HuH-7 (cell line): ENCODE measurements around the gene POLR1B.
"Not testable (repeated sequence)": the region's sequence is repeated elsewhere in the genome, so short reads cannot be mapped to it uniquely, and the experiment has no call there.

Source experiments
- DNase-seq: peaks from one replicate; pipeline ENCODE4 v3.0.0; 2011; ENCODE audit warnings: low spot score

Gene POLR1B

GRCh38 chr2:112600634-112601033 is 58.4 kb downstream of the POLR1B start:
- DNase-seq: no peak

GRCh38 chr2:112601754-112602153 is 59.5 kb downstream of the POLR1B start:
- no peak for DNase-seq

- no peak for DNase-seq
These were observed 60.7 kb downstream of the POLR1B start for GRCh38 chr2:112602917-112603316.

DNA sequence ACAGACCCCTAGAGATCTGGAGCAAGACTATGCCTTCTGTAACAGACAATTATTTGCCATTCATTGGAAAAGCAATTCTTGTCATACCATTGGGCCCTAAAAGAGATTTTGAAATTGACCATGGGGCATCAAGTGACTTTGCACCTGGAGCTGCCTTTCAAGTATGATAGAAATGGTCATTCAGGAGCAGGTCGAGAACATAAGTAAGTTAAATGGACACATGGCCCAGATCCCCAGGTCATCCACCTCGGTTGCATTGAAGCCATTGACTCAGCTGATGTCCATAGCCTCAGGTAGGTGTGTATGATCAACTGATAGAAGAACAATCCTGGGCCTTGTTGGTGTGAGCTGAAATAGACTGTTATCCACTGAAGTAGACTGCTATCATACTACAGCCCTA is 61.5 kb downstream of the POLR1B start:
- no peak for DNase-seq

- DNase-seq: no peak
These were observed 62.7 kb downstream of the POLR1B start for GRCh38 chr2:112604952-112605351.

GRCh38 chr2:112605926-112606325 is 63.7 kb downstream of the POLR1B start:
- no peak for DNase-seq

DNA sequence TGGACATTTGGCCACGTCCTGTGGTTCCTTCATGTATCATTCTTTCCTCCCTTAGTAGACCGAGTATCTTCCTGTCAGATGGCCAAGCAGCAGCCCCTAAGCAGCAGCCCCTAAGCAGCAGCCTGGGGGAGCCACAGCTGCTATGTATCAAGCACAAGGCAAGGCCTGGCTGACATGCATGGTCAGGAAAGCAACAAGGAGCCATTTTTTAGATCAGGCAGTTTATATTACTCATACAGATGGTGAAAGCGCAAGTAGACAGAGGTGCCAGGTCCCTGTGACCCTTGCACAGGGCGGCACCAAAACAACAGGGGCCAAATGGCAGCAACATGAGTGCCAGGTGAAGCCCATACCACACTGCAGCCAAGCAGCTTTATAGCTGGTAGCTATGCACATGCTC is 64.3 kb downstream of the POLR1B start:
- no peak for DNase-seq

DNA sequence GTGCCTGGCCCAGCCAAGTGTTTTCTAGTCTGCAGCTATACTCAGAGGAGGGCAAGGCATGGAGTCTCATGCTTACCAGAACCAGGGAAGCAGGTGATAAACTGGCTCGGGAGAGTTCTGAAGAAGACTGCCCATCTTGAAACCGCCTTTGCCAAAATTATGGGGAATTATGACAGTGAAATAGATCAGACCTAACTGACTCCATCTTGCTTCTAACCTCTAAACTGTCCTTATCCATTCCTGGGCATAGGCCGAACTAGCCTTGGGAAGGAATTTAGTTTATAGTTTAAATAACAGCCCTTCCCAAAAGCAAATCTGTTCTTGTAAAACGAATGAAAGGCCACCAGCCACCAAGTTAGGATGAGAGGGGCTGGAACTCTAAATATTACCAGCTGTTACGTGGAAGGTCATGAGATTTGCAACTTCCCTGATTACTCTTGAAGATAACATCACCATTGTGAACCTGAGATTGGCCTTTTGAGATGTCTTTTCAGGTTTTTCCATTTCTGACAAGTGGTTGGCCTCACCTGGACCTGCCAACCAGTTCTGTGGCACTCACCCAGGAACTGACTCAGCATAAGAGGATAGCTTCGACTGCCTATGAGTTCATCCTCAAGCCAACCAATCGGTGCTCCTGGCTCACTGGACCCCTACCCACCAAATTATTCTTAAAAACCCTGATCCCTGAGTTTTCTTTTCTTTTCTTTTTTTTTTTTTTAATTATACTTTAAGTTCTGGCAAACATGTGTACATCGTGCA is 65.6 kb downstream of the POLR1B start:
- DNase-seq: no peak

GRCh38 chr2:112609320-112609719 is 67.1 kb downstream of the POLR1B start:
- DNase-seq: not testable (repeated sequence)

GRCh38 chr2:112612283-112612682 is 70.0 kb downstream of the POLR1B start:
- DNase-seq: not testable (repeated sequence)

DNA sequence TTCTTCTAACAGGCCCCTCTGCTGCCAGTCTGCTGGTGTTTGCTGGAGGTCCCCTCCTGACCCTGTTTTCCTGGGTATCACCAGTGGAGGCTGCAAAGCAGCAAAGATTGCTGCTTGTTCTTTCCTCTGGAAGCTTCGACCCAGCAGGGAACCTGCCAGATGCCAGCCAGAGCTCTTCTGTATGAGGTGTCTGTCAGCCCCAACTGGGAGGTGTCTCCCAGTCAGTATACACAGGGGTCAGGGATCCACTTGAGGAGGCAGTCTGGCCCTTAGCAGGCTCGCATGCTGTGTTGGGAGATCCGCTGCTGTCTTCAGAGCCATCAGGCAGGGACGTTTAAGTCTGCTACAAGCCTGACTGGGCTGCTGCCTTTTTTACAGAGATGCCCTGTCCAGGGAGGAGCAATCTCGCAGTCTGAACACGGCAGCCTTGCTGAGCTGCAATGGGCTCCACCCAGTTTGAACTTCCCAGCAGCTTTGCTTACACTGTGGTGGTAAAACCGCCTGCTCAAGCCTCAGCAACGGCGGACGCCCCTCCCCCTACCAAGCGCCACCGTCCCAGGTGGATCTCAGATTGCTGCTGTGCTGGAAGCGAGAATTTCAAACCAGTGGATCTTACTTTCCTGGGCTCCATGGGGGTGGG is 72.1 kb downstream of the POLR1B start:
- DNase-seq: no peak

- no peak for DNase-seq
These were observed 72.8 kb downstream of the POLR1B start for GRCh38 chr2:112615051-112615450.

GRCh38 chr2:112615798-112616197 is 73.5 kb downstream of the POLR1B start:
- DNase-seq: not testable (repeated sequence)

DNA sequence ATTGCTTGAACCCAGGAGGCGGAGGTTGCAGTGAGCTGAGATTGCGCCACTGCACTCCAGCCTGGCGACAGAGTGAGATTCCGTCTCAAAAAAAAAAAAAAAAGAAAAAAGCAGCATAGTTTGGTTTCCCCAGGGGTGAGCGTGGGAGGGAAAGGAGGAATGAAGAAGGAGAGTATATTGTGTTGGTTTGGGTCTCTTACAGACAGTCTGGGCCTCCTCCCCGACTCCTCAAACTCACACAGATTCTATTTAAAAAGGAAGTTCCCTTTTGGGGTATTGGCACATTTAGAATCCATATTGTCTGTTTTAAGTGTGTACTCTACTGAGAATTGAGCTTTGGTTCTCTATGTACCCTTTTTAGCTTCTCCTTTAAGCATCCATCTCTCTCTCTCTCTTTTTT is 76.1 kb downstream of the POLR1B start:
- DNase-seq: no peak

DNA sequence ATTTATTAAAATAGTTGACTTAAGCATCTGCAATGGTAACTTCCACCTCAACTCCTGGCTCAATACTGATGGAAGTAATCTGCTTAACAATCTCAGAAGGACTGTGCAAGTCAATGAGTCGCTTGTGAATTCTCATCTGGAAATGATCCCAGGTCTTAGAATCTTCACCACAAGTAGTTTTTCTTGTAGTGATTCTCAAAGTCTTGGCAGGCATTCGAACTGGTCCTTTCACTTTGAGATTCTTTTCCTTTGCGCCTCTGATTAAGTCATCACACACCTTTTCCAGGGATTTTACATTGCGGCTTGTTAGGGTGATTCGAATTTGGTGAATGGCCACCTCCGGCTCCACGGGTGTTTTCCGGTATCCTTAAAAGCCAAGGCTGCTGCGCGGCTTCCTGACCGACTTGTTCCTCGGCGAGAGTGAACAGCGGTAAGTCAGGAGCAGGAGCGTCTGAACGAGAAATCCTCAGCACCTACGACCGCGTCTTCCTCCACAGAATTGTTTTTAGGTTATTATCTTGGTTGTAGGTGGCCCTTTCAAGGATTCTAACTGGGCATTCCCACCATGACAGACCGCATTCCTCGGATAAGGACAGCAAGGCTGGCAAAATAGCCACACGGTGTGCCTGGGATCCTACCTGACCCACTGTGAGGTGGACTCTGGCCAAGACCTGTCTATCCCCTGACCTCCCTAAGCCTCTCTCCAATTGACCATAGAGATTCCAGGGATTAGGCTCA is 79.7 kb downstream of the POLR1B start:
- no peak for DNase-seq

DNA sequence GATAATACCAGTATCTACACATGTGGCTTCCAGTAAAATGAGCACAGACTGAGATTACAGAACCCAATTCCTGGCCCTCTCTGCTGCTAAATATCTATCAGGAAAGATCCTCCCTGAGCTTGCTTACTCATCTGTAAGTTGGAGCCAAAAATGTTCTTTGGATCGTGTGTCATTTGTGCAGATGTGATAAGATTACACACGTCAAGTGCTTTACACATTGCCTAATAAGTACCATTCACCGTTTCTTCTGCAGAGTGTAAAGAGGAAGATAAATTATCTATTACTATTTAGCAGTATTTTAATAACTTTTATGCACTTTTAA is 80.2 kb downstream of the POLR1B start:
- DNase-seq: no peak

GRCh38 chr2:112623913-112624777 is 81.9 kb downstream of the POLR1B start:
- DNase-seq: no peak

- no peak for DNase-seq
These were observed 83.3 kb downstream of the POLR1B start for GRCh38 chr2:112625474-112626114.

DNA sequence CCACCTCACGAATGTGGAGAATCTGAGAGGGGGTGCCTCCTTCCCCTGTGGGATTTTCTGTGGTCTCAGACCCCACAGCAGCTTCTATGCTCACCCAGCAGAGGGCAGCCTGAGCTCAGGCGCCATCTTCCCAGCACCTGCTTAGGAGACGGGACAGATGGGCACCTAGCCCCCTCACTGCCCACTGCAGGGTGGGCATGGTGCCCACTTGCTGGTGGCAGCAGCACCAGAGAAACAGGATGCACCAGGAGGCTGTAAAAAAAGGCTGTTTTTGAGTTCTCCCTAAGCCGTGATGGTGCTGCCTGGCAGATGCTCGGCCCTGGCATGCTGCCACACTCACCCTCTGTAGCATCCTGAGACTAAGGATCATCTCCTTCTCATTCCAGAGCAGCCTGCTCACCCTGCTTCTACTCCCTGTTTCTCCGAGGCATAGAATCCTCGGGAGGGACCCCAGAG is 84.4 kb downstream of the POLR1B start:
- DNase-seq: peak; percentile 58
